Stimulated activated CD8-positive, alpha-beta memory T cell treated with anti-CD3 and anti-CD28 coated beads, Interleukin-12 subunit alpha, Interleukin-12 subunit beta, amount 100 ng/mL, for 4 hours (primary cell): Measurements from ENCODE around the gene DAPK3.
"Not testable (repeated sequence)": the region's sequence is repeated elsewhere in the genome, so short reads cannot be mapped to it uniquely, and the experiment has no call there.

Experiments
- DNase-seq: peaks from one replicate; pipeline ENCODE4 v3.0.0-alpha.2; 2020; ENCODE audit warnings: low read depth

The DAPK3 gene

DNA sequence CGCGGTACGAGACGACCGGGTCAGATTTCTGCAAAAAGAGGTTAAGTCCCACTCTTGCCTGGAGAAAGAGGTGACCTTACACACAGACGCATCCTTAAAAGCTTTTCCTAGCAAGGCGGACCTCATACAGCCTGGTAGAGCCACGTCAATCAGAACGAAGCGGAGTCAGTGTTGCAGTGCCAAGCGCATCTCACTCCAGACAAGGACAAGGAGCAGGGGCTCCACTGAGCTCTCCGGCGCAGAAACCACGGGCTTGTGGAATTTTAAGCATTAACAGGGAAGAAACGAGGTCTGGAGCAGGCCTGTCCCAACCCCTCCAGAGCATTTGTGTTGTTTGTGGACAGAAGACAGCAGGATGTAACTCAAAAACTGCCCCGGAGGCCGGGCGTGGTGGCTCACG, 7.2 kb upstream of the DAPK3 start:
- no peak for DNase-seq

DNA sequence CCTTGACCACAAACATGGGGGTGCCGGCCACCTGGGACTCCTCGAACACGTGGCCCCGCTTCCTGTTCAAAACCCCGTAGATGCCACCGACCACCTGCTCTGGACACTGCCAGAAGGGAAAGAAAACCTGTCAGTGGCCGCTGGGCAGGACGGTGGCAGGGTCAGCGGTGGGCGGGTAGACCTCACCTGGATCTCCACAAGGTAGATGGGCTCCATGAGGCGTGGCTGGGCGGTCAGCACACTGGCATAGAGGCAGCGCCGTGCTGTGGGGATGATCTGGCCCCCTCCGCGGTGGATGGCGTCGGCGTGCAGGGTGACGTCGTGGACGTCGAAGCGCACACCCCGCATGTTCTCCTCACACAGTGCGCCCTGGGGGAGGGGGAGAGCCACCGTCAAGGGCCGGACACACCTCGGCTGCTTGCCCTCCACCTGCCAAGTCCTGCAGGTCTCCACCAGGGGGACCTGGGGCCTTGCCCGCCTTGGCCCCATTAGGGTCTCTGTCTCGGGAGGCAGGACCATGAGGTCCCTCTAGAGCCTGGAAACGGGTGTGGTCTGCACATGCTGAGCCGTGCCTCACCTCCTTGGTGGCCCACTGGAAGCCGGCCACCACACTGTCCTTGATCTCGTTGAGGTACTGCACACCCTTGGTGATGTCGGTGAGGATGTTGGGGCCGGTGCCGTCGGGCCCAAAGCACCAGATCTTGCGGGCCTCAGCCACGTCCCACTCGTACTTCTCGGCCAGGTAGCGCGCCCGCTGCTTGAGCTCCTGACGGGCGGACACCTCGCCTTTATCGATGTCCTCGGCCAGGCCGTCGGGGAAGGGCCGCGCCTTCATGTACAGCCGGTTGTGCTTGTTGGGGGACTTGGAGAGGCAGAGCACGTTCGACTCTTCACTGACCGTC, 6.6 kb upstream of the DAPK3 start:
- DNase-seq, result no peak

DNA sequence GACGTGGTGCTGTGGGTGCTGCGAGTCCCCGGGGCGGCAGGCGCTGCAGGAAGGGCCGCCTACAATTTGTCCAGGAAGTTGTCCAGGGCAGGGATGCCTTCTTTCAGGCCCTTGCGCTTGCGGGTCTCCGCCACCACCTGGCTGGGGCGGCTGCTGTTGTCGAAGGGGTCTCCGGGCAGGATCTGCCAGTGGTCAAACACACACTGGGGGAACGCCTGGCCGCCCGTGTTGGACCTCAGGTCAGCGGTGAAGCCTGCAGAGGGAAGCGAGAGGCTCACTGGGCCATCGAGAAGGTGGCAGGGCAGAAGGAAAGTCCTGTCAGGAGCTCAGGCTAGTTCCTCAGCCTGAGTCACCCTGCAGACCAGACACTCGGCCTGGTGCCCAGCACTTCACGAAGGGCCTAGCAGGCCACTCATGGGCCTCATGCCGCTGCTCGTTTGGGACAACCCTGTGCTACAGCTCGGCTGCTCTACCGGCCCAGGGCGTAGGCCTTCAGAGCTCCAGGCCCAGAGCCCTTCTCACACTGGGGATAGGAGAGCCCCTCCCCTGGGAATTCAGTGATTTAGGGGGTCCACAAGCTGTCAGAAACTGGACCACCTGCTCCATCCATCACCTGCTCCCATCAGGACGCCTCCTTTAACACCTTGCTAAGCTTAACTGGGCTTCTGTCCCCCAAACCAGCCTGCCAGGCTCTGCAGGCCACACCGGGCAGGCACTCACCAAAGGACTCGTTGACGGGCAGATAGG, 5.8 kb upstream of the DAPK3 start:
- DNase-seq, result no peak

DNA sequence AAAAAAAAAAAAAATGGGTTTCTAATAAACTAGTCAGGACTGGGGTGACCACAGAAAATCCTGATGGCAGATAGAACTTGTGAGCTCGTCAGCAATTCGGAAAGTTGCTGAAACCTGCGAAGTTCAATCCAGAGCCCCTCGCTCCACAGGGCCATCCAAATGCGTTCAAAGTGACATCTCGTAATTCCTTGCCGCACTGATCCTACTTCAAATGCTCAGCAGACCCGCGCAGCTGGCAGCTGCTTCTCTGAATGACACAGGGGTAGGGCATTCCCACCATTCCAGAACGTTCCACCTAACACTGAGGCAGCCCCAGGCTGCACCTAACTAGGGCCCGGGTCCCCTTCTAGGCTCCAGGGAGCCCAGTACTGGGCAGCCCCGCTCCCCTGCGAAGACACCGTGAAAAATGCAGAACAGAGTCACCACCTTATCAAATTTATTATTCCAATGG, 4.8 kb upstream of the DAPK3 start:
- DNase-seq, result no peak

DNA sequence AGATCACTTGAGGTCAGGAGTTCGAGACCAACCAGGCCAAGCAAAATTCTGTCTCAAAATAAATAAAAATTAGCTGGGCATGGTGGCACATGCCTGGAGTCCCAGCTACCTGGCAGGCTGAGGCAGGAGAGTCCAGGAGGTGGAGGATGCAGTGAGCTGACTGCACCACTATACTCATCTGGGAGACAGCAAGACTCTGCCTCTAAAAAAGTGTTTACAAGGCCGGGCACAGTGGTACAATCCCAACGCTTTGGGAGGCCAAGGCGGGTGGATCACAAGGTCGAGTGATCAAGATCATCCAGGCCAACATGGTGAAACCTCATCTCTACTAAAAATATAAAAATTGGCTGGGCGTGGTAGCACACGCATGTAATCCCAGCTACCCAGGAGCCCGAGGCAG, 4.2 kb upstream of the DAPK3 start:
- no peak for DNase-seq

DNA sequence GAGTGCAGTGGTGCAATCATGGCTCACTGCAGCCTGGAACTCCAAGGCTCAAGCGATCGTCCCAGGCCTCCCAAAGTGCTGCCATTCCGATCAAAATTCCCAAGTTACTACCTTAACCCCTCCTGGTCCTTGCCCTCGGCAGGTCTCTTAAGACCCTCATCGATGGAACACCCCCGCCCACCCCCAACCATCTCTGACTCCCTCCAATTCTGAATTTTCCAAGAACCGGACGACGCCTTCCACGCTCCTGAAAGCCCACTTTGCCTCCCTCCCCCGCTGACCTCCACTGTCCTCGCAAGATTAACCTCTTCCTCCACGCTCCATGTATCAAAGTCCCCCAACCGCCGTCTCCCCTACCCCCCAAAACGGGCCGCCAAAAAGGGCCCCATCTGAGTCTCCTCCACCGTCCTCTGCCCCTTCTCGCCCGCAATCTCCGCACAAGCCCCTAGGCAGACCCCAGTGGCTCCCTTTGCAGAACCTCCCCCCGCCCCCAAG, 539 bp downstream of the DAPK3 start:
- DNase-seq, result no peak

DNA sequence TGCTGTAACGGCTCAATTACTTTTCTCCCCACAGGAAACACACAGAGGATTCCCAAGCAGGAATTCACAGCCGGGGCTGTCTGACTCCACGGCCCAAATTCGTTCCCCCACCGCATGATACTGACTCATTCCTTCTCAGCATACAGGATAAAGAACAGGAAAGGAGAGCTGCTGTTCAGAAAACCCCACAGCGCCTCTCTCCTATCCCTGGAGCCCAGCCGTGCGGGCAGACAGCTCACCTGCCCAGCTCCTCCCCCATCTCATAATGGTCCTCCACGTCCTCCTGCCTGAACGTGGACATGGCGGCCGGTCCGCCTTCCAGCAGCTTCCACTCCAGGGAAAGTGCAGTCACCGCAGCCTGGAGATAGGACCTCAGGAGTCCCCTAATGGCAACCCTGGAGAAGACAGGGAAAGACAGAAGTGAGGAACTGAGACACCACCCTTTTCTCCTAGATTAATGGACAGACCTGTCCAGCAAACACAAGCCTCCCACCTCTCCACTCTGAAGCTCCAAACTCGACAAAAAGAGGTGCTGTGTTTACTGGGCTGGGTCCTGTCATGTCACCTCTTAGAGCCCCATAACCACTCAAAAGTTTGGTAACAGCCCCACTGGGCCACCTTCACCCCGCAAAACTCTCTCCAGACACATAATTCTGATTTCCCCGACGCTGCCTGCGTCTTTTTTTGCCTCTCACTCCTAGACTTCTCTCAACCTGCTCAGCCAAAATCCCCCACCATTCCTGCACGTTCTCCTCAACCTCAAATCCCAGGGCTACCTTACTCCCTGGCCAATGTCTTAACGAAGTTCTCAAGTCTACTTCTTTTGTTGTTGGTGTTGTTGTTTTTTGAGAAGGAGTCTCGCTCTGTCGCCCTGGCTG, 1.2 kb downstream of the DAPK3 start:
- no peak for DNase-seq

DNA sequence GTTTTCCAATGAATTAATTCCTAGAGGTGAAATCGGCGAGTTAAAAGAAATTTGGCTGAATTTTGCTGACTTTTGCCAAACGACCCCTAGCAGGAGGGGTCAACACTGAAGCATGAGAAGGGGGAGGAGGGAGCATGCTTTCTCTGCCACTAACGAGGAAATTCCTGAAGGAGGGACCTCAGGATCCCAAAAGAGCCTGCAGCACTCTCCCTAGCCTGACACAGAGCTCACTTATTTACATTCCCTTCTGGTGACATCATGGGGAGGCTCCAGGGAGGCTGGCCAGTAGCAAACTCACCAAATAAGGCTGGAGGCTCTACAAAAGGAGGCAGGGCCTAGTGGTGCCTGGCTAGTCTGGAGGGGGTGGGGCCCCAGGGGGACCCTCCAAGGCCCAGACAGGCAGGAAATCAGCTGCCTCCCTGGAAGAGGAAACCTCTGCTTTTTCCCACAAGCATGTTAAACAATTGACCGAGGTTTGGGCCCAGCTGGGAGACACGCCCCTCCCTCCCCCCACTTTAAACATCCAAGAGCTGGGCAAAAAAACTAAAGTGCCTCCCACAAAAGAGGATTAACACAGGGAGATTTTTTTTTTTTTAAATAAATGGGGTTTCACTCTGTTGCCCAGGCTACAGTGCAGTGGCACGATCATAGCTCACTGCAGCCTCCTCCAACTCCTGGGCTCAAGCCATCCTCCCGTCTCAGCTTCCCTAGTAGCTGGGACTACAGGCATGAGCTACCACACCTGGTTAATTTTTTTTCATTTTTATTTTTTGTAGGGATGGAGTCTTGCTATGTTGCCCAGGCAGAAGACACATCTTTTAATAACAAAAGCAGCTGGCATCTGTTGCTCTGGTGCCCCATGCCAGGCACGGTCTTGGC, 2.1 kb downstream of the DAPK3 start:
- DNase-seq, result no peak

DNA sequence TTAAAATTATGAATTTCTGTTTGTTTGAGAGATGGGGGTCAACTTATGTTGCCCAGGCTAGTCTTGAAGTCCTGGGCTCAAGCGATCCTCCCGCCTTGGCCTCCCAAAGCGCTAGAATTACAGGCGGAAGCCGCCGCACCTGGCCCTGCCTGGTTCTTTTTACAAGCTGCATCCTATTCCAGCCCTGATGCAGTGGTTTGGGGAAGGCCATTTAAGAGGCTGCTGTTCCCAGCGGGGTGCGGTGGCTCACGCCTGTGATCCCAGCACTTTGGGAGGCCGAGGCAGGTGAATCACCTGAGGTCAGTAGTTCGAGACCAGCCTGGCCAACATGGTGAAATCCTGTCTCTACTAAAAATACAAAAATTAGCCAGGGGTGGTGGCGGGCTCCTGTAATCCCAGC, 2.9 kb downstream of the DAPK3 start:
- DNase-seq, result not testable (repeated sequence)

DNA sequence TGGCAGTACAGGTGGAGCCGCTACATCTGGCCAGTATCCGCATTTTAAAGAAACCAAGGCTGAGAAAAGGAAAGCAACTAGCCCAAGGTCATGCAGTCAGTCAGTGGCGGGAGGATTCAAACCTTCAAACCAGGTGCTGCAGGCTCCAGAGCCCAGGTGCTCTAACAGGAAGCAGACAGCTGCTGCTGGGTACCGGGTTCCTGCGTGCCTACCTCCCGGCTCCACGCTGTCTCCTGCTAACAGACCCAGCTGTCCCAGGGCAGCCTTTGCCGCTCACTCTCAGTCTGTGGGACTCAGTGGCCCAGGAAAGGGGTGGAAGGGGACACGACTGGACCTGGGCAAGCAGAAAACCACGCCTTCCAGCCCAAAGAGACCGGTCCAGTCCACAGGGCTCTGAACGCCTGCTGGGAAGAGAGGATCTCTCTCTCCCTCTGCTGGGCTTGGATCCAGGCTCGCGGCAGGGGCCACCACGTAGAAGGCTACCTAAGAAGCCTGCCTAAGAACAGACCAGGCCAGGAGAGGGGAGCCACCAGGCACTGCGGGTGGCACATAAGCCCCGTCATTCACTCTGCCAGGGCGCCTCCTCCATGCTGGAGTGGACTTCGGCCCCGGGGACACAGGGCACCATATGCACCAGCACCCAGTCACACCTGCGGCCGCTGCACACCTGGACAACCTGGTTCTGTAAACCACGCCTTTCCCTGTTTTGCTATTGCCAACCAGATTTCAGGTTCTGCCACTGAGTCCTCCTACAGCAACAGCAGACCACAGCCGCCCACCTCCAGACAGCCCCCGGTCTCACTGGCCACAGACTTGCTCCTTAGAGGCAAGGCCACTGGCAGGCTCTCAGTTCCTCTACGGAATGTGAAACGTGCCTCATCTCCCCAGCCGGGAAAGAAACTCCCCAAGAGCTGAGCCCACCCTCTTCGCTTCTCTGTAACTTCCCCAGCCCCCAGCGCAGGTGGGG, 4.6 kb downstream of the DAPK3 start:
- DNase-seq, result no peak

DNA sequence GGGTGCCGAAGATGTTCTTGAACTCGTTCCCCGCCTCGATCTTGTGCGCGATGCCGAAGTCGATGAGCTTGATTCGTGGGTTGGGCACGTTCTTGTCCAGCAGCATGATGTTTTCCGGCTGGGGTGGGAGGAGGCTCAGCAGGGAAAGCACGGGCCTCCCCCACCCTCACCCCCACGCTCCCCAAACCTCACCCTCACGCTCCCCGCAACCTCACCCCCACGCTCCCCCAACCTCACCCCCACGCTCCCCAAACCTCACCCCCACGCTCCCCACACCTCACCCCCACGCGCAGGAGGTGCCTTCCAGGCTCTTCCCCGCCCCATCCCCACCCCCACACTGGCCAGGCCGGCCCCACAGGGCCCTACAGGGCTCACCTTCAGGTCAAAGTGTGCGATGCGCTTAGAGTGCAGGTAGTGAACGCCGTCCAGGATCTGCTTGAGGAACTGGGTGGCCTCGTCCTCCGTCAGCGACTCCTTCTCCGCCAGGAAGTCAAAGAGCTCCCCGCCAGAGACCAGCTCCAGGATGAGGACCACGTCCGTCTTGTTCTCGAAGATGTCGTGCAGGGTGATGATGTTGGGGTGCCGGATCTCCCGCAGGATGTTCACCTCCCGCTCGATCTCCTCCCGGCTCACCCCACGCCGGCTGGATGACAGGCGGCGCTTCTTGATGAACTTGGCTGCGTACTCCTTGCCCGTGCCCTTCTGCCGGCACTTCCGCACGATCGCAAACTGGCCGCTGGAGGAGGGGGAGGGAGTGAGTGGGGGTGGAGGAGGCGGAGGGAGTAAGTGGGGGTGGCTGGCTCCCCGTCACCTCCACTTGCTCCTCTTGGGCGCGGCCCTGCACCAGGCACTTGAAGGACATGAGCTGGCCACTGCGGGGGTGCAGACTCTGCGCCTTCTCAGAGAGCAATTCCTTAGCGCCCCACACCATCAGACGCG, 6.4 kb downstream of the DAPK3 start:
- no peak for DNase-seq

DNA sequence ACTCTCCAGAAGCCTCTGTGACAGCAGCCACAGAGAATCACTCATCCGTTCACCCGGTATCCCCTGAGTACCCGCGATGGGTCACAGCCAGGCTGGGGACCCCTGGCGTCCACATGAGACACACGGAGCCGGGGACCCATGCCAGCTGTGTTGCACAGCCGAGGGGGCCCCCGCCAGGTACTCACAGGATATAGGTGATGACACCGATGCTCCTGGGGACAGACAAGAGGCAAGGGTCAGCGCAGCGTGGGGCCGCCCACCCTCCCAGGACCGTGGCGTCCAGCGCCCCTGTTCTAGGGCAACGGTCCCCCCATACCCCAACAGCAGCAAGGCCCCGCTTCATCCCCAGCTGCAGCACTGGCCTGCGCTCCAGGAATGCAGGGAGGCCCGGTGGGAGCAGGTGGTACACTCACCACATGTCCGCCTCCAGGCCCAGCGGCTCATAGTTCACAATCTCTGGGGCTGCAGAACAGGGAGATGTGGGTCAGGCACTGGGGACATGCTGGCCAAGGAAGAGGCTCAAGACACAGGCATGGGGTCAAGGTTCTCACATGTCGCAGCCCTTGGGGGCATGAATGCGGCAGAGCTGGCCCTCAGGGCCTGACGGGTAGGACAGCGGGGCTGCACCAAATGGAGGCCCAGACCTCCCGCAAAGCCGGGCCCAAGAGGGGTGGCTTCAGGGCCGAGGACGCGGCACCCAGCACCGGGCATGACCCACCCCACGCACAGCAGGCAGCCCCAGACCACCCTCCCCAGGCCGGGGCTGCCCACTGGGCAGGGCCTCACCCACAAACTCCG, 7.2 kb downstream of the DAPK3 start:
- DNase-seq, result no peak

DNA sequence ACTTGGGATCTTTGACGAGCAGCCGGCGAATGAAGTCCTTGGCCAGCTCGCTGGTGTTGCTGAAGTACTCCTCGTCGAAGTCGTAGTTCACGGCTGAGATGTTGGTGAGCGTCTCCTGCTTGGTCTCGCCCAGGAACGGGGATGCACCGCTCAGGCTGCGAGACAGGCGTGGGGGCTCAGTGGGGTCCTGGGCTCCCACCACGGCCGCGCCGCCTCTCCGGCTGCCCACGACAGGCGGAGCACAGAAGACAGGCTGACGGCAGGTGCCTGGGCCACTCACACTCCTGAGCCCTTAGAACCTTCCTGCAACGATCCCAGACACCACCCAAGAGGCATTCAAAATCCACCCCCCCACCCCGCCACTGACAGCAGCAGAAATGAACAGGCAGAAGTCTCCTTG, 9.9 kb downstream of the DAPK3 start:
- DNase-seq, result no peak

DNA sequence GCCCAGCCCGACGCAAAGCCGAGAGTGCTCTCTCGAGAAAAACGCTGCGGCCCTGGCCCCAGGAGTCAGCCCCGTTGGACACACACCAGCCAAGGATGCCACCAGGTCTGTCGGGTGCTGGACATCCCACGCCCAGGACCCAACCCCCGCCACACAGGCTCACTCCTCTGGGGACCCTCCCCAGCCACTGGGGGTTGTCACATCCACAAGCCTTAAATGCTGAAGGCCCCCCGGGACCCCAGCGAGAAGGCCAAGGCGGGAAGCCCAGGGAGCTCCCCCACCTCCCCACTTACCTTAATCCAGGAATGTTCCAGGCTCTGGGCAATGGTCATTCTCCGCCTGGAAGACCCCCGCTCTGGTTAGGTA, 11.2 kb downstream of the DAPK3 start:
- no peak for DNase-seq

DNA sequence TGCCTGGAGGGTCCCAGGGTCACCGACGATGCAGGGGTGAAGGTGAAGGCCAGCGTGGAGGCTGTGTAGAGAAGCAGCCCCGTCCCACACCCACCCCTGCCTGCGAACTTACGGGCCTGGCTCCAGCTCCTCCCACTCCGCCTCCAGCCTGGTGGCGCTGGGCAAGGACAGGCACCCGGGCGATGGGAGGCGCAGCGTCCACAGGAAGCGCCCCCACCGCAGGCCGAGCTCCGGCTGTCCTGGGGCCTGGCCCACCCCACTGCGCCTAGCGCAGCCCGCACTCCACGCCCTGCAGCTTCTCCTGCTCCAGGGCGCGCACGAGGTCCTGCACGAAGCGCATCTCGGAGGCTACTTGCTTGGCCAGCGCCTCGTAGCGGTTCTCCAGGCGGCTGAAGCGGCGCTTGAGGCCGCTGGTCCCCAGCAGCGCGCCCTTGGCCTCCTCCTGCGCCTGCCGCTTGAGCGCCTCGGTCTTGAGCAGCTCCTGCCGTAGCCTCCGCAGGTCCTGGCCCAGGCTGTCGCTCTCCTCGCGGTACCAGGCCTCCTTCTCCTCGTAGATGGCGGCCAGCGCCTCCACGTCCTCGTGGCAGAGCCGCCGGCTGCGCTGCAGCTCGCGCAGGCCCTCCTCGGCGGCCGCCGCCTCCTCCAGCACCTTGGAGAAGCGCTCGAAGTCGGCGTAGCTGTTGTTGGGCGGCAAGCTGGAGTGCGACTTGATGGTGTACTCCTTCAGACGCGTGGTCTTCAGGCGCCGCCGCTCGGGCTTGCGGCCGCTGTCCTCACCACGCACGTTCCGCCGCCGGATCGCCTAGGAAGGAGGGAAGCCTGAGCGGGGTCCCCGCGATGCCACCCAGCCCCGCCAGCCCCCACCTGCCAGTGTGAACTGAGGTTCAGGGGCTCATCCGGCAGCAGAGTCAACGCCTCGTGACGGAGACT, 11.8 kb downstream of the DAPK3 start:
- no peak for DNase-seq

DNA sequence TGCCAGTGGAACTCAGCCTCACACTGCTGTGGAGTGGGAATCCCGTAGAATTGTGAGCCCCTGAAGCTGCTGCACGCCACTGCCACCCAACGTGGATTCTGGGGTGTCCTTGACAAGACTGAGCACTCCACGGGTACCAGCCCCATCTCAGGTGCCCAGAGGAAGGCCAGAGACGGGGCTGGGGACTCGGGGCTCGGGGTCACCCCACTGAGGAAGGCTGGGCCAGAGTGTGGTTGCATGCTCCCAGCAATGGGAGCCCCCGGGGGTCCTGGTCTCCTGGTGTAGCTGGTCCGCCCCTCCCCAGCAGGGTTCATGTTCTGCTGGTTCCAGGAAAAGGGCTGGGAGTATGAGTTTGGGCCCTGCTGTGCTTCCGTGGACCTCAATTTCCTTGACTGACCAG, 15.2 kb downstream of the DAPK3 start:
- no peak for DNase-seq

DNA sequence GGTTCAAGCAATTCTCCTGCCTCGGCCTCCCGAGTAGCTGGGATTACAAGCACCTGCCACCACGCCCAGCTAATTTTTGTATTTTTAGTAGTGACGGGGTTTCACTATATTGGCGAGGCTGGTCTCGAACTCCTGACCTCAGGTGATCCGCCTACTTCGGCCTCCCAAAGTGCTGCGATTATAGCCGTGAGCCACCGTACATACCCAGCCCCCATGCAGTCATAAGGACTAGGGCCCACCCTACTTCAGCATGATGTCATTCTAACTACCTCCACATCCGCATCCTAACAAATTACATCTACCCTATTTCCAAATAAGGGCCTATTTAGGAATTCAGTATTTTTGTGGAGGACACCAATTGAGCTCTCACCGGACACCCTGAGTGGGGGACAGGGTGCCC, 15.6 kb downstream of the DAPK3 start:
- DNase-seq, result not testable (repeated sequence)
